HAP-1 (cell line): Measurements from ENCODE around the gene FAM83F.

Experiments used
- DNase-seq, 2 experiments: peaks; one replicate each; pipeline ENCODE4 v3.0.0-alpha.2; 2016 to 2020; ENCODE audit warnings: low spot score in 2 of 2
- H3K27me3 ChIP-seq: fragments of 250-450 bp; sonication (Bioruptor Pico); 2 replicates; pipeline ENCODE4 v1.5.1; 2020; ENCODE audit warnings: low read depth, mild to moderate bottlenecking, moderate library complexity
- H3K36me3 ChIP-seq: fragments of 250-450 bp; sonication (Bioruptor Pico); replicated peaks from 2 replicates; pipeline ENCODE4 v1.5.1; 2020; ENCODE audit warnings: mild to moderate bottlenecking
- H3K4me1 ChIP-seq: fragments of 250-450 bp; sonication (Bioruptor Pico); 2 replicates; pipeline ENCODE4 v1.5.1; 2020; ENCODE audit warnings: mild to moderate bottlenecking
- H3K4me3 ChIP-seq: fragments of 250-450 bp; sonication (Bioruptor Pico); 2 replicates; pipeline ENCODE4 v1.5.1; 2020; ENCODE audit warnings: mild to moderate bottlenecking, moderate library complexity
- H3K9me3 ChIP-seq: fragments of 250-450 bp; sonication (Bioruptor Pico); 2 replicates; pipeline ENCODE4 v1.5.1; 2020; ENCODE audit warnings: mild to moderate bottlenecking, moderate library complexity
- in situ Hi-C: fragments of 300-500 bp; cut with MboI; formaldehyde crosslinking; loops from 3 replicates; pipeline ENCODE4 v1.14.3; 2020; ENCODE audit warnings: low sequenced_read_pairs, inconsistent platforms, mixed read lengths

Gene FAM83F

GRCh38 chr22:40033586-40034380 lies 39.0 kb downstream of the FAM83F start:
- in situ Hi-C loops, result loop anchor here (25.0 kb wide), 1 partner anchor 871 kb away; the partner anchor contains the start of gene CBX7
- no peak overlapping the region for H3K4me3 ChIP-seq
- no peak for DNase-seq

GRCh38 chr22:40035351-40035750 lies 40.6 kb downstream of the FAM83F start:
- H3K4me3 ChIP-seq, result no peak overlapping the region
- H3K36me3 ChIP-seq, result no peaks in the 10 kb centered on the region
- H3K4me1 ChIP-seq, result no peaks in the 10 kb centered on the region; the same call in 1 of the 2 replicates
- no peaks in the 10 kb centered on the region; the same call in none of the 2 replicates for H3K27me3 ChIP-seq
- in situ Hi-C loops, result loop anchor here (25.0 kb wide), 1 partner anchor 873 kb away; the partner anchor contains the start of gene CBX7
- no peak for DNase-seq
- no peaks in the 10 kb centered on the region for H3K9me3 ChIP-seq

More at GRCh38 chr22:40033586-40034380, 39.0 kb downstream of the FAM83F start:
- Histone ChIP-seq H3K36me3 (no peaks in the 10 kb centered on the region), H3K9me3 (no peaks in the 10 kb centered on the region), H3K27me3 (no peaks in the 10 kb centered on the region), H3K4me1 (no peaks in the 10 kb centered on the region)

GRCh38 chr22:40036126-40036525 lies 41.4 kb downstream of the FAM83F start:
- no peak for DNase-seq
- Histone ChIP-seq H3K36me3 (no peaks in the 10 kb centered on the region), H3K27me3 (no peaks in the 10 kb centered on the region; the same call in none of the 2 replicates), H3K9me3 (no peaks in the 10 kb centered on the region), H3K4me3 (no peak overlapping the region), H3K4me1 (peaks cover 1% of the 10 kb centered on the region)
- in situ Hi-C loops, result loop anchor here (25.0 kb wide), 1 partner anchor 874 kb away; the partner anchor contains the start of gene CBX7

GRCh38 chr22:40036591-40037225 lies 42.0 kb downstream of the FAM83F start:
- Histone ChIP-seq H3K4me3 (no peak overlapping the region), H3K27me3 (no peaks in the 10 kb centered on the region; the same call in none of the 2 replicates), H3K4me1 (peaks cover 6% of the 10 kb centered on the region), H3K36me3 (no peaks in the 10 kb centered on the region), H3K9me3 (no peaks in the 10 kb centered on the region)
- in situ Hi-C loops, result loop anchor here (25.0 kb wide), 1 partner anchor 874 kb away; the partner anchor contains the start of gene CBX7
- DNase-seq, result peak; percentile 63 to 81

- no peaks in the 10 kb centered on the region for H3K36me3 ChIP-seq
- DNase-seq, result no peak
- peaks cover 6% of the 10 kb centered on the region for H3K4me1 ChIP-seq
- no peaks in the 10 kb centered on the region; the same call in none of the 2 replicates for H3K27me3 ChIP-seq
- H3K9me3 ChIP-seq, result no peaks in the 10 kb centered on the region
- in situ Hi-C loops, result loop anchor here (25.0 kb wide), 1 partner anchor 875 kb away; the partner anchor contains the start of gene CBX7
- no peak overlapping the region for H3K4me3 ChIP-seq
Observed at GRCh38 chr22:40037320-40037719, 42.6 kb downstream of the FAM83F start.

- in situ Hi-C loops, result loop anchor here (10.0 to 25.0 kb wide), 3 partner anchors 145 to 877 kb away; partner anchors contain the start of genes ADSL and CBX7
- Histone ChIP-seq H3K9me3 (no peaks in the 10 kb centered on the region), H3K4me1 (peaks cover 14% of the 10 kb centered on the region), H3K36me3 (no peaks in the 10 kb centered on the region), H3K4me3 (no peak overlapping the region), H3K27me3 (no peaks in the 10 kb centered on the region; the same call in none of the 2 replicates)
- no peak for DNase-seq
Observed at GRCh38 chr22:40039482-40040115, 44.8 kb downstream of the FAM83F start.

GRCh38 chr22:40040927-40041326 lies 46.2 kb downstream of the FAM83F start:
- H3K27me3 ChIP-seq, result no peaks in the 10 kb centered on the region; the same call in none of the 2 replicates
- H3K9me3 ChIP-seq, result no peaks in the 10 kb centered on the region
- no peak overlapping the region for H3K4me3 ChIP-seq
- DNase-seq, result peak; percentile 52 to 70
- in situ Hi-C loops, result loop anchor here (10.0 to 25.0 kb wide), 3 partner anchors 144 to 879 kb away; partner anchors contain the start of genes ADSL and CBX7
- peaks cover 18% of the 10 kb centered on the region for H3K4me1 ChIP-seq
- no peaks in the 10 kb centered on the region for H3K36me3 ChIP-seq

- no peaks in the 10 kb centered on the region for H3K9me3 ChIP-seq
- peaks cover 20% of the 10 kb centered on the region for H3K4me1 ChIP-seq
- in situ Hi-C loops, result loop anchor here (10.0 to 25.0 kb wide), 3 partner anchors 143 to 879 kb away; partner anchors contain the start of genes ADSL and CBX7
- DNase-seq, result no peak
- no peak overlapping the region for H3K4me3 ChIP-seq
- no peaks in the 10 kb centered on the region; the same call in none of the 2 replicates for H3K27me3 ChIP-seq
- H3K36me3 ChIP-seq, result no peaks in the 10 kb centered on the region
Observed at GRCh38 chr22:40041366-40042137, 46.8 kb downstream of the FAM83F start.

GRCh38 chr22:40042312-40042711 lies 47.6 kb downstream of the FAM83F start:
- Histone ChIP-seq H3K4me1 (peaks cover 20% of the 10 kb centered on the region), H3K36me3 (no peaks in the 10 kb centered on the region), H3K27me3 (no peaks in the 10 kb centered on the region; the same call in none of the 2 replicates), H3K4me3 (no peak overlapping the region), H3K9me3 (no peaks in the 10 kb centered on the region)
- DNase-seq, result no peak
- in situ Hi-C loops, result loop anchor here (10.0 to 25.0 kb wide), 3 partner anchors 142 to 880 kb away; partner anchors contain the start of genes ADSL and CBX7

- Histone ChIP-seq H3K4me3 (no peak overlapping the region), H3K4me1 (peaks cover 20% of the 10 kb centered on the region), H3K9me3 (no peaks in the 10 kb centered on the region), H3K36me3 (no peaks in the 10 kb centered on the region), H3K27me3 (no peaks in the 10 kb centered on the region; the same call in none of the 2 replicates)
- no peak for DNase-seq
- in situ Hi-C loops, result loop anchor here (10.0 to 25.0 kb wide), 3 partner anchors 142 to 881 kb away; partner anchors contain the start of genes ADSL and CBX7
Observed at GRCh38 chr22:40043081-40043480, 48.3 kb downstream of the FAM83F start.

- Histone ChIP-seq H3K27me3 (no peaks in the 10 kb centered on the region; the same call in none of the 2 replicates), H3K36me3 (no peaks in the 10 kb centered on the region), H3K9me3 (no peaks in the 10 kb centered on the region), H3K4me3 (peak overlapping the region; percentile 93), H3K4me1 (peaks cover 20% of the 10 kb centered on the region)
- in situ Hi-C loops, result loop anchor here (10.0 to 25.0 kb wide), 3 partner anchors 141 to 881 kb away; partner anchors contain the start of genes ADSL and CBX7
- no peak for DNase-seq
Observed at GRCh38 chr22:40043793-40044101, 49.0 kb downstream of the FAM83F start.

- Histone ChIP-seq H3K27me3 (no peaks in the 10 kb centered on the region; the same call in none of the 2 replicates), H3K36me3 (no peaks in the 10 kb centered on the region), H3K9me3 (no peaks in the 10 kb centered on the region), H3K4me1 (peaks cover 20% of the 10 kb centered on the region), H3K4me3 (peak overlapping the region; percentile 93)
- peak; percentile 97 to 98 for DNase-seq
- in situ Hi-C loops, result loop anchor here (10.0 to 25.0 kb wide), 3 partner anchors 141 to 882 kb away; partner anchors contain the start of genes ADSL and CBX7
Observed at GRCh38 chr22:40044102-40044869, 49.5 kb downstream of the FAM83F start.
